ENCODE results near the gene RUFY3.

The RUFY3 gene

GRCh38 chr4:70706044-70706461 is 15.7 kb upstream of the RUFY3 start:
- H3K27me3 ChIP-seq (ENCODE audit: control insufficient read depth, insufficient read depth, low read length), result no peaks in the 10 kb centered on the region
- H3K36me3 ChIP-seq (ENCODE audit: control insufficient read depth, insufficient read depth, low read length), result no peaks in the 10 kb centered on the region
- peaks cover 20% of the 10 kb centered on the region; the same call in 1 of the 2 replicates for H3K4me1 ChIP-seq (ENCODE audit: control insufficient read depth, insufficient read depth, low read length)
- peak overlapping the region; percentile 67; the same call in 1 of the 2 replicates for H3K9ac ChIP-seq (ENCODE audit: low read depth, low read length)
- H3K9me3 ChIP-seq (ENCODE audit: control insufficient read depth, insufficient read depth, low read length), result no peaks in the 10 kb centered on the region
- H3K4me3 ChIP-seq (ENCODE audit: low read depth, low read length), result peak overlapping the region; percentile 75
- peak overlapping the region; percentile 92 for H3K27ac ChIP-seq (ENCODE audit: low read depth, low read length)

DNA sequence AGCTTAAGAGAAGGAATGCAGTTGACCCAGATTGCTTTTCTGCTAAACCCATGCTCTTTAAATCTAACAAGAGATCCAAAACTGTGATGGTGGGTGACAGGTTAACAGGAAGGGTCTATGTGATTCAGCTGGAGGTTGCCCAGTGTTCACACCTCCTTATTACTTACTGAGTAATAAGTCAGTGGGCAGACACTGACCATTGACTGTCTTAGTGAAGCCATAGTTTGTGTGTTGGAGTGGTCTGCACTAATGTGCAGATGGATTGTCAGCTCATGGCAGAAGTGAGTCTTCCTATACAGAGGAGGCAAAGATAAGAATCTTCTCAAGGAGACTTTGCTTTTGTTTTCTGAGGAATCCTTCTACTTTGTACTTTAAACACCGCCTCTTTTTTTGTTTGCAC is 15.2 kb upstream of the RUFY3 start:
- Histone ChIP-seq H3K27ac (ENCODE audit: low read depth, low read length) (no peak overlapping the region), H3K36me3 (ENCODE audit: control insufficient read depth, insufficient read depth, low read length) (no peaks in the 10 kb centered on the region), H3K27me3 (ENCODE audit: control insufficient read depth, insufficient read depth, low read length) (no peaks in the 10 kb centered on the region), H3K4me3 (ENCODE audit: low read depth, low read length) (peak overlapping the region; percentile 75), H3K9me3 (ENCODE audit: control insufficient read depth, insufficient read depth, low read length) (no peaks in the 10 kb centered on the region), H3K9ac (ENCODE audit: low read depth, low read length) (no peak overlapping the region), H3K4me1 (ENCODE audit: control insufficient read depth, insufficient read depth, low read length) (peaks cover 20% of the 10 kb centered on the region; the same call in 1 of the 2 replicates)

DNA sequence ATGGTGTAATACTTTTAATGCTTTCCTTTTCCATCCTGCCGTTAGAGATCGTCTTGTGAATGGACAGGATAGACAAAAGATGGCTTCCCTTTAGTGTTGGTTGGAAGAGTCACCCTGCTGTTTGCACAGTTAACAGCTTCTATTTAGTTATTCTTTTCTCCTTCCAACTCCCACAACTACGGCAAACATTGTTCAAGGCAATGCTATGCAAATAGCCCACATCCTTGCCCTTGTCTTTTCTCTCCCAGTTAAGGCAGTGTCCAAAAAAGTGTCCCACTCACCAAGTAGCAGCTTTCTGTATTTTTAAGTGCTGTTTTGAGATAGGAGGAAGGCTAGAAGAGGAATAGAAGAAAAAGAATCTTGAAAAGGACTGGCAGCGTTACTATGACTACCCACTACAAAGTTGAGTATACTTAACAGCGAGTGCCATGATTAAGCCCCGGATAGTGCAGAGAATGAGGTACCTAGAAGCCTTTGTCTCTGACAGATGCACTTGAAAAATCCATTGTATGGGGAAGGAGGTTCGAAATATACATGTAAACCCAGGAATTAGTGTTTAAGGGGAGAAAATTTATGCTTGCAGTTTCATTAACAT is 12.1 kb upstream of the RUFY3 start:
- no peak overlapping the region for H3K4me3 ChIP-seq (ENCODE audit: low read depth, low read length)
- no peak overlapping the region for H3K9ac ChIP-seq (ENCODE audit: low read depth, low read length)
- H3K36me3 ChIP-seq (ENCODE audit: control insufficient read depth, insufficient read depth, low read length), result no peaks in the 10 kb centered on the region
- H3K27me3 ChIP-seq (ENCODE audit: control insufficient read depth, insufficient read depth, low read length), result no peaks in the 10 kb centered on the region
- H3K4me1 ChIP-seq (ENCODE audit: control insufficient read depth, insufficient read depth, low read length), result peaks cover 29% of the 10 kb centered on the region
- H3K9me3 ChIP-seq (ENCODE audit: control insufficient read depth, insufficient read depth, low read length), result no peaks in the 10 kb centered on the region
- H3K27ac ChIP-seq (ENCODE audit: low read depth, low read length), result peak overlapping the region; percentile 43

DNA sequence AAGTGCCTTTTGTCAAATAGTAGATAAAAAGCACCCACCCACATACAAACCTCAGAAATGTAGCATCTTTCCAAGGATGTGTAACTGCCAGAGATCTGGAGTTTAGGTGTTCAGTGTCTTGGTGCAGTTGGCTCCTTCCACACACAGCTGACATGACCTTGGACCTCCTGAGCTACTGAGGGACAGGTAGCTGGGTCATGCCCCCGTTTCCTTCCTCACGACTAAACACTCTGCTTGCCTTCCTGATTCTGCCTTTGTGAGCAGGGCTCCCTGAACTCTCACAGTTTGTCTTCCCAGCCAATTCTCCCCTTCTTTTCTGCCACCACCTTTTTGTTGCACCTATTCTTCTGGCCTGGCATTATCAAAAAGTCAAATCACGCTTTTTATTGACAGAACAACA is 10.2 kb upstream of the RUFY3 start:
- Histone ChIP-seq H3K9me3 (ENCODE audit: control insufficient read depth, insufficient read depth, low read length) (no peaks in the 10 kb centered on the region), H3K27me3 (ENCODE audit: control insufficient read depth, insufficient read depth, low read length) (no peaks in the 10 kb centered on the region), H3K9ac (ENCODE audit: low read depth, low read length) (no peak overlapping the region), H3K4me1 (ENCODE audit: control insufficient read depth, insufficient read depth, low read length) (peaks cover 21% of the 10 kb centered on the region), H3K4me3 (ENCODE audit: low read depth, low read length) (no peak overlapping the region), H3K27ac (ENCODE audit: low read depth, low read length) (no peak overlapping the region), H3K36me3 (ENCODE audit: control insufficient read depth, insufficient read depth, low read length) (no peaks in the 10 kb centered on the region)

GRCh38 chr4:70712150-70712549 is 9.6 kb upstream of the RUFY3 start:
- H3K4me1 ChIP-seq (ENCODE audit: control insufficient read depth, insufficient read depth, low read length), result peaks cover 18% of the 10 kb centered on the region
- no peaks in the 10 kb centered on the region for H3K27me3 ChIP-seq (ENCODE audit: control insufficient read depth, insufficient read depth, low read length)
- H3K36me3 ChIP-seq (ENCODE audit: control insufficient read depth, insufficient read depth, low read length), result no peaks in the 10 kb centered on the region
- no peaks in the 10 kb centered on the region for H3K9me3 ChIP-seq (ENCODE audit: control insufficient read depth, insufficient read depth, low read length)
- no peak overlapping the region for H3K27ac ChIP-seq (ENCODE audit: low read depth, low read length)
- no peak overlapping the region for H3K9ac ChIP-seq (ENCODE audit: low read depth, low read length)
- no peak overlapping the region for H3K4me3 ChIP-seq (ENCODE audit: low read depth, low read length)

- Histone ChIP-seq H3K4me3 (ENCODE audit: low read depth, low read length) (no peak overlapping the region), H3K27ac (ENCODE audit: low read depth, low read length) (no peak overlapping the region), H3K4me1 (ENCODE audit: control insufficient read depth, insufficient read depth, low read length) (peaks cover 18% of the 10 kb centered on the region)
Observed at GRCh38 chr4:70712604-70713452, 8.9 kb upstream of the RUFY3 start.

GRCh38 chr4:70713453-70714078 is 8.2 kb upstream of the RUFY3 start:
- Histone ChIP-seq H3K4me3 (ENCODE audit: low read depth, low read length) (no peak overlapping the region), H3K36me3 (ENCODE audit: control insufficient read depth, insufficient read depth, low read length) (no peaks in the 10 kb centered on the region), H3K27me3 (ENCODE audit: control insufficient read depth, insufficient read depth, low read length) (no peaks in the 10 kb centered on the region), H3K9ac (ENCODE audit: low read depth, low read length) (no peak overlapping the region), H3K9me3 (ENCODE audit: control insufficient read depth, insufficient read depth, low read length) (no peaks in the 10 kb centered on the region), H3K27ac (ENCODE audit: low read depth, low read length) (peak overlapping the region; percentile 11), H3K4me1 (ENCODE audit: control insufficient read depth, insufficient read depth, low read length) (peaks cover 18% of the 10 kb centered on the region)

More at GRCh38 chr4:70712604-70713452, 8.9 kb upstream of the RUFY3 start:
- Histone ChIP-seq H3K36me3 (ENCODE audit: control insufficient read depth, insufficient read depth, low read length) (no peaks in the 10 kb centered on the region), H3K9ac (ENCODE audit: low read depth, low read length) (no peak overlapping the region), H3K27me3 (ENCODE audit: control insufficient read depth, insufficient read depth, low read length) (no peaks in the 10 kb centered on the region), H3K9me3 (ENCODE audit: control insufficient read depth, insufficient read depth, low read length) (no peaks in the 10 kb centered on the region)

GRCh38 chr4:70714079-70714887 is 7.5 kb upstream of the RUFY3 start:
- Histone ChIP-seq H3K36me3 (ENCODE audit: control insufficient read depth, insufficient read depth, low read length) (no peaks in the 10 kb centered on the region), H3K27ac (ENCODE audit: low read depth, low read length) (no peak overlapping the region), H3K9me3 (ENCODE audit: control insufficient read depth, insufficient read depth, low read length) (no peaks in the 10 kb centered on the region), H3K4me3 (ENCODE audit: low read depth, low read length) (no peak overlapping the region), H3K4me1 (ENCODE audit: control insufficient read depth, insufficient read depth, low read length) (peaks cover 17% of the 10 kb centered on the region), H3K27me3 (ENCODE audit: control insufficient read depth, insufficient read depth, low read length) (no peaks in the 10 kb centered on the region), H3K9ac (ENCODE audit: low read depth, low read length) (no peak overlapping the region)

GRCh38 chr4:70715097-70715496 is 6.7 kb upstream of the RUFY3 start:
- H3K27me3 ChIP-seq (ENCODE audit: control insufficient read depth, insufficient read depth, low read length), result no peaks in the 10 kb centered on the region
- H3K9ac ChIP-seq (ENCODE audit: low read depth, low read length), result no peak overlapping the region
- no peak overlapping the region for H3K27ac ChIP-seq (ENCODE audit: low read depth, low read length)
- H3K4me3 ChIP-seq (ENCODE audit: low read depth, low read length), result no peak overlapping the region
- H3K36me3 ChIP-seq (ENCODE audit: control insufficient read depth, insufficient read depth, low read length), result no peaks in the 10 kb centered on the region
- peaks cover 9% of the 10 kb centered on the region; the same call in 1 of the 2 replicates for H3K4me1 ChIP-seq (ENCODE audit: control insufficient read depth, insufficient read depth, low read length)
- no peaks in the 10 kb centered on the region for H3K9me3 ChIP-seq (ENCODE audit: control insufficient read depth, insufficient read depth, low read length)

- Histone ChIP-seq H3K9me3 (ENCODE audit: control insufficient read depth, insufficient read depth, low read length) (no peaks in the 10 kb centered on the region), H3K36me3 (ENCODE audit: control insufficient read depth, insufficient read depth, low read length) (no peaks in the 10 kb centered on the region), H3K4me3 (ENCODE audit: low read depth, low read length) (no peak overlapping the region), H3K27ac (ENCODE audit: low read depth, low read length) (no peak overlapping the region), H3K9ac (ENCODE audit: low read depth, low read length) (no peak overlapping the region), H3K27me3 (ENCODE audit: control insufficient read depth, insufficient read depth, low read length) (no peaks in the 10 kb centered on the region), H3K4me1 (ENCODE audit: control insufficient read depth, insufficient read depth, low read length) (peaks cover 18% of the 10 kb centered on the region)
Observed at GRCh38 chr4:70718811-70719604, 2.8 kb upstream of the RUFY3 start.
